DMS114 treated with DMSO at 0.1 percent for 48 hours (cell line): ENCODE results near the gene PPDPF.

Experiments used
- DNase-seq: peaks from one replicate; lab custom pipeline; 2025; ENCODE audit not compliant: unreplicated experiment; lab: John Stamatoyannopoulos, UW

PPDPF gene

GRCh38 chr20:63536241-63536977, 15.8 kb downstream of the PPDPF start:
- DNase-seq, result no peak

- DNase-seq, result no peak
Measured at GRCh38 chr20:63536997-63537524, 16.5 kb downstream of the PPDPF start, which contains the start of gene PTK6. Gene PTK6 (minus strand): TSS chr20:63537376. CDS start chr20:63537314, 62 bp downstream.

GRCh38 chr20:63537525-63538203, 17.1 kb downstream of the PPDPF start:
- peak; percentile 45 for DNase-seq

GRCh38 chr20:63538204-63539091, 17.9 kb downstream of the PPDPF start:
- no peak for DNase-seq

GRCh38 chr20:63539092-63539430, 18.5 kb downstream of the PPDPF start:
- no peak for DNase-seq

- no peak for DNase-seq
Measured at GRCh38 chr20:63539441-63540370, 19.1 kb downstream of the PPDPF start.

- no peak for DNase-seq
Measured at GRCh38 chr20:63540417-63541186, 20.0 kb downstream of the PPDPF start.

GRCh38 chr20:63541371-63541770, 20.8 kb downstream of the PPDPF start:
- no peak for DNase-seq

GRCh38 chr20:63542031-63542559, 21.5 kb downstream of the PPDPF start:
- no peak for DNase-seq

GRCh38 chr20:63542696-63543095, 22.1 kb downstream of the PPDPF start:
- DNase-seq, result no peak

- no peak for DNase-seq
Measured at GRCh38 chr20:63543131-63543530, 22.6 kb downstream of the PPDPF start.

- DNase-seq, result no peak
Measured at GRCh38 chr20:63543733-63544132, 23.2 kb downstream of the PPDPF start.

GRCh38 chr20:63544241-63544957, 23.8 kb downstream of the PPDPF start:
- no peak for DNase-seq

GRCh38 chr20:63544958-63545516, 24.5 kb downstream of the PPDPF start:
- DNase-seq, result no peak

GRCh38 chr20:63545814-63546213, 25.2 kb downstream of the PPDPF start:
- no peak for DNase-seq

GRCh38 chr20:63546256-63546955, 25.8 kb downstream of the PPDPF start:
- no peak for DNase-seq

GRCh38 chr20:63546956-63547724, 26.6 kb downstream of the PPDPF start:
- no peak for DNase-seq
